Keratinocyte (primary cell): ENCODE results near the gene STARD3.

Experiments used
- EZH2 ChIP-seq: IDR thresholded peaks from one replicate; pipeline ENCODE4 v1.6.1; 2012; ENCODE audit warnings: inconsistent platforms, mild to moderate bottlenecking, low read length, moderate library complexity
- TF ChIP-seq, protein P1 (sequence below), 3 experiments: IDR thresholded peaks in 1 of 3; conservative IDR thresholded peaks in 1 of 3; optimal IDR thresholded peaks in 1 of 3; 2 replicates in 2 of 3; 3 replicates in 1 of 3; pipeline versions ENCODE3 to v1.5.1; 2011; ENCODE audit warnings: low read length in 3 of 3, mild to moderate bottlenecking in 3 of 3, moderate library complexity in 2 of 3, control low read depth in 1 of 3, inconsistent platforms in 1 of 3; ENCODE audit not compliant: insufficient read depth in 2 of 3; ENCODE audit errors: extremely low read depth in 1 of 3

DNA sequence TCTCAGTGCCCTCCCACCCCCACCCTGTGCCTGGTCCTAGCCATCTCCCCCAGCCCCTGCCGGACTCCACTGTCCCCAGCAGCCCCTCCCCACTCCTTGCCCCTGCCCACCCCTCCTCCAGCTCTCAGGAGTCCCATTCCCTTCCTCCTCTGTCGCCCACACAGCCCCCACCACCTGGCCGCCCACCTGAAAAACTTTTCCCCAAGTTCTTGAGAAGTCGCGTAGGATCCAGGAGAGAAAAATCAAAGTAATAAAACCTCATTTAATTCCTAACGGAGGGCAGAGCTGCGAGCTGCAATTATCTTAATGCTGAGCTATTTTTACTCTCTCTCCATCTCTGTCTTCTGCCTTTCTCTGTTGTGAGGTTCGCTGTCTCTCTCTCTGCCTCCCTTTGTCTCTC is 12.6 kb upstream of the STARD3 start:
- TF ChIP-seq, protein P1, sequence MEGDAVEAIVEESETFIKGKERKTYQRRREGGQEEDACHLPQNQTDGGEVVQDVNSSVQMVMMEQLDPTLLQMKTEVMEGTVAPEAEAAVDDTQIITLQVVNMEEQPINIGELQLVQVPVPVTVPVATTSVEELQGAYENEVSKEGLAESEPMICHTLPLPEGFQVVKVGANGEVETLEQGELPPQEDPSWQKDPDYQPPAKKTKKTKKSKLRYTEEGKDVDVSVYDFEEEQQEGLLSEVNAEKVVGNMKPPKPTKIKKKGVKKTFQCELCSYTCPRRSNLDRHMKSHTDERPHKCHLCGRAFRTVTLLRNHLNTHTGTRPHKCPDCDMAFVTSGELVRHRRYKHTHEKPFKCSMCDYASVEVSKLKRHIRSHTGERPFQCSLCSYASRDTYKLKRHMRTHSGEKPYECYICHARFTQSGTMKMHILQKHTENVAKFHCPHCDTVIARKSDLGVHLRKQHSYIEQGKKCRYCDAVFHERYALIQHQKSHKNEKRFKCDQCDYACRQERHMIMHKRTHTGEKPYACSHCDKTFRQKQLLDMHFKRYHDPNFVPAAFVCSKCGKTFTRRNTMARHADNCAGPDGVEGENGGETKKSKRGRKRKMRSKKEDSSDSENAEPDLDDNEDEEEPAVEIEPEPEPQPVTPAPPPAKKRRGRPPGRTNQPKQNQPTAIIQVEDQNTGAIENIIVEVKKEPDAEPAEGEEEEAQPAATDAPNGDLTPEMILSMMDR (optimal IDR thresholded peaks at IDR 0.05 in 1 of 3, IDR thresholded peaks at IDR 0.05 in 1 of 3, conservative IDR thresholded peaks at IDR 0.05 in 1 of 3; ENCODE audit: extremely low read depth in 1 of 3, insufficient read depth in 2 of 3, low read length in 3 of 3) = no peak
- TF ChIP-seq EZH2 = no peak
